VCaP (cell line): ENCODE data around the gene CLIP2.
"Not testable (repeated sequence)": the region's sequence is repeated elsewhere in the genome, so short reads cannot be mapped to it uniquely, and the experiment has no call there.

Source experiments
- H3K27ac ChIP-seq: fragments of 450-650 bp; 2 replicates; pipeline ENCODE4 v1.5.1; 2017
- CTCF ChIP-seq: fragments of 450-650 bp; conservative IDR thresholded peaks from 2 replicates; pipeline ENCODE4 v1.5.1; 2017; ENCODE audit warnings: mild to moderate bottlenecking, moderate library complexity

CLIP2 gene

GRCh38 chr7:74405191-74405898 lies 116.1 kb downstream of the CLIP2 start:
- no peak overlapping the region for H3K27ac ChIP-seq
- peak; percentile 56 for TF ChIP-seq CTCF

GRCh38 chr7:74405899-74406512 lies 116.8 kb downstream of the CLIP2 start:
- no peak for TF ChIP-seq CTCF
- no peak overlapping the region for H3K27ac ChIP-seq

- no peak overlapping the region for H3K27ac ChIP-seq
- no peak for TF ChIP-seq CTCF
These were observed 118.8 kb downstream of the CLIP2 start for GRCh38 chr7:74407958-74408357.

- no peak overlapping the region for H3K27ac ChIP-seq
- no peak for TF ChIP-seq CTCF
These were observed 120.4 kb downstream of the CLIP2 start for GRCh38 chr7:74409571-74409970.

GRCh38 chr7:74410772-74411171 lies 121.6 kb downstream of the CLIP2 start:
- TF ChIP-seq CTCF = no peak
- no peak overlapping the region for H3K27ac ChIP-seq

- not testable (repeated sequence) for H3K27ac ChIP-seq
These were observed 122.4 kb downstream of the CLIP2 start for GRCh38 chr7:74411571-74411970.

- TF ChIP-seq CTCF = no peak
- no peak overlapping the region for H3K27ac ChIP-seq
These were observed 122.8 kb downstream of the CLIP2 start for GRCh38 chr7:74412056-74412455.

- no peak for TF ChIP-seq CTCF
- H3K27ac ChIP-seq = no peak overlapping the region
These were observed 123.4 kb downstream of the CLIP2 start for GRCh38 chr7:74412603-74413002.

- not testable (repeated sequence) for H3K27ac ChIP-seq
These were observed 125.6 kb downstream of the CLIP2 start for GRCh38 chr7:74414595-74415333.
